ENCODE measurements around the gene NRAP.

The NRAP gene

GRCh38 chr10:113555751-113556150 lies 108.1 kb downstream of the NRAP start:
- DNase-seq, result no peak

- no peak for DNase-seq
Observed at GRCh38 chr10:113555245-113555644, 108.6 kb downstream of the NRAP start.

- no peak for DNase-seq
Observed at GRCh38 chr10:113554214-113554613, 109.6 kb downstream of the NRAP start.

- DNase-seq, result no peak
Observed at GRCh38 chr10:113553149-113553548, 110.7 kb downstream of the NRAP start.

- DNase-seq, result no peak
Observed at GRCh38 chr10:113552701-113553100, 111.1 kb downstream of the NRAP start, which contains the start of gene HABP2. Gene HABP2 (plus strand): TSS chr10:113553053. CDS start chr10:113553122, 69 bp downstream.

- no peak for DNase-seq
Observed at GRCh38 chr10:113552014-113552413, 111.8 kb downstream of the NRAP start.

GRCh38 chr10:113550365-113550764 lies 113.5 kb downstream of the NRAP start:
- no peak for DNase-seq

- DNase-seq, result no peak
Observed at GRCh38 chr10:113549856-113550255, 114.0 kb downstream of the NRAP start.

- DNase-seq, result no peak
Observed at GRCh38 chr10:113547426-113547825, 116.4 kb downstream of the NRAP start.

- no peak for DNase-seq
Observed at GRCh38 chr10:113544392-113544791, 119.4 kb downstream of the NRAP start.

- DNase-seq, result no peak
Observed at GRCh38 chr10:113543107-113543955, 120.5 kb downstream of the NRAP start.

- DNase-seq, result no peak
Observed at GRCh38 chr10:113541549-113541927, 122.3 kb downstream of the NRAP start.

- no peak for DNase-seq
Observed at GRCh38 chr10:113540845-113541548, 122.8 kb downstream of the NRAP start.

- no peak for DNase-seq
Observed at GRCh38 chr10:113539789-113540188, 124.1 kb downstream of the NRAP start.
